Stimulated activated memory B cell treated with anti-CD40 and anti-IgM and Interleukin-4, amounts not matched to agents 10 μg/mL and 1 μg/mL and 100 μg/mL, for 72 hours (primary cell): Measurements from ENCODE around the gene DYNC2H1.
A peak's percentile ranks its signal among the peaks of the same experiment; 100 is the strongest.

Experiments
- ATAC-seq: fragments of 150-1000 bp; cut with Tn5 transposase; 2 replicates; pipeline ENCODE4 v1.10.0; 2021
- H3K27ac Mint-ChIP-seq: one replicate; pipeline ENCODE4 v1.8.0; 2022; ENCODE audit warnings: mild to moderate bottlenecking, mixed read lengths
- H3K27me3 Mint-ChIP-seq: one replicate; pipeline ENCODE4 v1.8.0; 2022; ENCODE audit warnings: mixed read lengths
- H3K36me3 Mint-ChIP-seq: one replicate; pipeline ENCODE4 v1.8.0; 2022; ENCODE audit warnings: mixed read lengths
- H3K4me1 Mint-ChIP-seq: one replicate; pipeline ENCODE4 v1.8.0; 2022; ENCODE audit warnings: mixed read lengths
- H3K4me3 Mint-ChIP-seq: one replicate; pipeline ENCODE4 v1.8.0; 2022; ENCODE audit warnings: mild to moderate bottlenecking, moderate library complexity, mixed read lengths
- H3K9me3 Mint-ChIP-seq: one replicate; pipeline ENCODE4 v1.8.0; 2022; ENCODE audit warnings: mixed read lengths

Gene DYNC2H1

DNA sequence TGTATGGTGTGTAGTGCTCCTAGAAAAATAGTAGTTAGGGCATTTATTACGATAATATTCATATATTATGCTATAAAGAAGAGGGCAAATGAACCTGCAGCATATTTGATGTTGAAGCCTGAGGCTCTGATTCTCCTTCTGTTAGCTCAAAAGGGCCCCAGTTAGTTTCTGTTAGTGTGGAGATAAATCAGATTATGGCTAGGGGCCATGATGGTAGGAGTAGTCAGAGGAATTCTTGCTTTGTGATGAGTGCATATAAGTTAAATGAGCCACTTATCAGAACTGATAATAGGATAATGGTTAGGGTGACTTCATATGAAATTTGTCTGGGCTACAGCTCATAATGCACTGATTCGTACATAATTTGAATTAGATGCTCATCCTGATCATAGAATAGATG is 298.4 kb downstream of the DYNC2H1 start:
- no peak for ATAC-seq
- H3K9me3 Mint-ChIP-seq: no peaks in the 10 kb centered on the region
- H3K36me3 Mint-ChIP-seq: no peaks in the 10 kb centered on the region
- H3K27ac Mint-ChIP-seq: no peak overlapping the region
- H3K27me3 Mint-ChIP-seq: no peaks in the 10 kb centered on the region
- H3K4me1 Mint-ChIP-seq: no peaks in the 10 kb centered on the region
- H3K4me3 Mint-ChIP-seq: no peak overlapping the region

DNA sequence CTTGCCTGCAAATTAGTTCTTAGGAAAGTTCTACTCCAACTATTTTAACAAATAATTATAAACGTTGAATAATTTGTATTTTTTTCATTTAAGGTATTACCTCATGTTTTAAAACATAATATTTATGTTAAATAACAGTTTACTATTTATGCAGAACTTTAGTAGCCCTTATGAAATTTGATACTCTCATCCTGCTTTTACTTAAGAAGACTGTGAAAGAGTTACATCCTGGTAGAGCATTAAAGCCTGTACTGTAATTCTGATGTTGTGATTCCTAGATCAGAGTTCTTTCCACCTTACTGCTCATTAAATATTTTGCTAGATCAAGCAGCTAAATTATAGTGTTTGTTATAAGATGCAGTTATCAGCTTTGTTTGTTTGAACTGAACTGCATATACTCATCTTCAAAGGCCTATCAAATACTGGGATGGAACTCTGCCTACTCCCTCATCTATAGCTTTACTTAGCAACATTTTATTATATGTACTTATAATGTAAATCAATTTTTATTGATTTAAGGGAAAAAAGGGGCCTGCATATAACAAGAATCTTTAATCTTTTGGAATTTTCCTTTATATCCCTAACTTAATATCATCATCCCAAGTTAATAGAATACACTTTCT is 304.2 kb downstream of the DYNC2H1 start:
- Mint-ChIP-seq H3K9me3 (no peaks in the 10 kb centered on the region), H3K27ac (no peak overlapping the region), H3K4me3 (no peak overlapping the region), H3K4me1 (no peaks in the 10 kb centered on the region), H3K36me3 (no peaks in the 10 kb centered on the region), H3K27me3 (no peaks in the 10 kb centered on the region)
- no peak for ATAC-seq

DNA sequence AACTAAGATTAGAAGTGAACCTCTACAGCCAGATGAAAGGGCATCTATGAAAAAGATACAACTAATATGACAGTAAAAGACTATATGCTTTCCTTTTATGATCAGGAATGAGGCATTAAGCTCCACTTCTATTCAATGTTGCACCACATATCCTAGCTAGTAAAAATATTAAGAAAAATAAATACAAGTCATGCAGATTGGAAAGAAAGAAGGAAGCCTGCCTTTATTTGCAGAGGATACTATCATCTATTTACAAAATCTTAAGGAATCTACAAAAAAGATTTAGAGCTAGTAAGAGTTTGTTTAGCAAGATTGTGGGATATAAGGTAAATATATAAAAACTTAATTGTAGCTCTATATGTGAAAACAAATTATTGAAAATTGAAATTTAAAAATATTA is 308.8 kb downstream of the DYNC2H1 start:
- Mint-ChIP-seq H3K36me3 (no peaks in the 10 kb centered on the region), H3K4me3 (no peak overlapping the region), H3K9me3 (peaks cover 4% of the 10 kb centered on the region), H3K27me3 (no peaks in the 10 kb centered on the region), H3K4me1 (no peaks in the 10 kb centered on the region), H3K27ac (no peak overlapping the region)
- ATAC-seq: no peak

DNA sequence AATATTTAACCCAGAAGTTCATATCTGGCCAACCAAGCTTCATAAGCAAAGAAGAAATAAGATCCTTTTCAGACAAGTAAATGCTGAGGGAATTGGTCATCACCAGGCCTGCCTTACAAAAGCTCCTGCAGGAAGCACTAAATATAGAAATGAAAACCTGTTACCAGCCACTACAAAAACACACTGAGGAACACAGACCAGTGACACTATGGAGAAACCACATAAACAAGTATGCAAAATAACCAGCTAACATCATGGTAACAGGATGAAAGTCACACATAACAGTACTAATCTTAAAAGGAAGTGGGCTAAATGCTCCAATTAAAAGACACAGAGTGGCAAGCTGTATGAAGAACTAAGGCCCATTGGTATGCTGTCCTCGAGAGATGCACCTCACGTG is 311.4 kb downstream of the DYNC2H1 start:
- H3K4me1 Mint-ChIP-seq: no peaks in the 10 kb centered on the region
- no peaks in the 10 kb centered on the region for H3K36me3 Mint-ChIP-seq
- no peaks in the 10 kb centered on the region for H3K27me3 Mint-ChIP-seq
- H3K4me3 Mint-ChIP-seq: no peak overlapping the region
- no peak overlapping the region for H3K27ac Mint-ChIP-seq
- peaks cover 4% of the 10 kb centered on the region for H3K9me3 Mint-ChIP-seq
- ATAC-seq: no peak

DNA sequence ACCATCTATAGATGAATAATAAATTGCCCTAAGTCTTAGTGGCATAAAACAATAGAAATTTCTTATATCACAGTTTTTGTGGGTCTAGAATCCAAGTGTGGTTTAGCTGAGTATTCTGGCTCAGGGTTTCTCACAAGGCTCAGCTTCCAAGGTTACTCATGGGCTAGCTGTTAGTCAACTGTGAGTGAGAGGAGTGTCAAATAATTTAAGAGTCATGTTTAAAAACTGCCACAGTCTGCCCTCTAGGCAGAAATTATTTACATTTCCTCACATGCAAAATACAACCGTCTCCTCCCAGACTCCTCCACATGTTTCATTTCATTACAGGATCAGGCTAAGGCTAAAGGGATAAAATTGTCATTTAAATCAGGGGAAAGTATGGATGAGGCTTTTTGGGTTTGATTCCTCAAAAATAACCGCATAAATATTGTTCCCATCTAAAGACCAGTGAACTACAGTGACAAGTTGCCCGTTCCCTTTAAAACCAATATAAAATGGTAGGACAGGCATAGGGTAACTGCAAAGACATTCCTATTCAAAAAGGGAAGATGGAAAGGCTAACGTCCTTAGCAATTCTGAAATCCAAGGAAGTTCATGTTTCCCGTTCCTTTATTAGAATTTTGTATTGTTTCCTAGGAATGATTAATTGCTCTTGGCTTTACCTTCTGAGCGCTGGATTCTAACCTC is 324.3 kb downstream of the DYNC2H1 start:
- Mint-ChIP-seq H3K27ac (no peak overlapping the region), H3K9me3 (no peaks in the 10 kb centered on the region), H3K36me3 (no peaks in the 10 kb centered on the region), H3K4me1 (no peaks in the 10 kb centered on the region), H3K4me3 (no peak overlapping the region), H3K27me3 (no peaks in the 10 kb centered on the region)
- no peak for ATAC-seq

DNA sequence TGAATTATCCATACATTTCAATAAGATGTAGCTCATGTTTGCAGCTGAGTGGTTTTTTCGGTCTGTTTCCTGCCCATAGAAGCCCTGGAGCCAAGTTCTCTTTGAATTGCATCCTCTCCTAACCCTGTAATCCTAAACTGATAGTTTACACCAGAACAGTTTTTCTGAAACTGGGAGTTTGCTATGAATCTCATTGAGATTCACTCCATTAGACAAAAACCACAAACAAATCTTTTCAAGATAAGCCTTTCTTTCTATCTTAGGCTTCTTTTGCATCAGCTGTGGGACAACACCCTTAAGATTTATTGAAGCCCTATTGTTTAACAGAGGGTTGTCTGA is 324.8 kb downstream of the DYNC2H1 start:
- H3K27me3 Mint-ChIP-seq: no peaks in the 10 kb centered on the region
- H3K4me1 Mint-ChIP-seq: no peaks in the 10 kb centered on the region
- no peak overlapping the region for H3K27ac Mint-ChIP-seq
- ATAC-seq: no peak
- H3K4me3 Mint-ChIP-seq: no peak overlapping the region
- H3K36me3 Mint-ChIP-seq: no peaks in the 10 kb centered on the region
- H3K9me3 Mint-ChIP-seq: no peaks in the 10 kb centered on the region

DNA sequence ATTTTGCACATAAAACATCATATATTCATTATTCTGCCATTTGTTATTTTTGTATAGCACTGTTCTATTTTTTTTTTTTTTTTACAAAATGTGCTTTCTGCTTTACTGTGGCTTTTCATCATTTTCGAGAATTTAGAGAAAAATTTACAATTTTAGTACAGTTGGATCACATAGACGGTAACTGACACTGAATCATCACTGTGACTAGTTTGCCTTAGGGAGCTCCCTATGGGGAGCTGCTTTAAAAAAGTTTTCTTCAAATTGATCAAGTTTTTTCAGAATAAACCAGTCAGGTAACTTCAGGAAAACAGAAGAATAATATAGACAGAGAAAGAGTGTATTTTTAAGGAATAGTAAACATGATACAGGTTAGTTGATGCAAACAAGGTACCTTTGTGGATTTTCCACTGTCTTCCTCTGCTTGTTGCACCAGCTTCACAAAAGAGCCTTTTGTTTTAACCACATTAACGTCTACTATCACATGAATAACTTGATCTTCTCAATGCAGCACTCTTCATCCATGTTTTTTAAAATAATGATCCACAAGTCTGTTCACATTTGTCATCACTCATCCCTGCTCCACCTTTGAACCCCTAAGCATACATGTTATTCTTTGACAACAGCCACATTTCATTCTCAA is 327.0 kb downstream of the DYNC2H1 start:
- Mint-ChIP-seq H3K4me1 (no peaks in the 10 kb centered on the region), H3K9me3 (no peaks in the 10 kb centered on the region), H3K36me3 (no peaks in the 10 kb centered on the region), H3K27me3 (no peaks in the 10 kb centered on the region), H3K4me3 (no peak overlapping the region), H3K27ac (no peak overlapping the region)
- ATAC-seq: no peak

DNA sequence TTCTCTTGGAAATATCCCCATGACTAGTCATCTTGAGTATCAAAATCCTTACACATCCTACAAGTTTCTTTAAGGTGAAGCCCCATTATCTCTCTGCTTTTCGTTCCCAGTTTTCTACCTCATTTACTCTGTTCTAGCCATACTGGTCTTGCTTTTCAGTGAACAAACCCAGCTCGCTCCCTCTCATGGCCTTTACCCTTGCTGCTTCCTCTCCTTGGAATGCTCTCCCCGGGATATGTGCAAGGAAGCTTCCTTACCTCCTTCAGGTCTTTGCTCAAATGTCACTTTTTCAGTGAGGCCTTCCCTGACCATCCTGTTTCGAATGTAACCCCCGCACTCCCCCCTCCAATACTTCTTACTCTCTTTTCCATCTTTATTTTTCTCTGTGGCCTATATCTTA is 331.8 kb downstream of the DYNC2H1 start:
- Mint-ChIP-seq H3K36me3 (no peaks in the 10 kb centered on the region), H3K9me3 (no peaks in the 10 kb centered on the region), H3K4me3 (no peak overlapping the region), H3K27me3 (no peaks in the 10 kb centered on the region), H3K4me1 (no peaks in the 10 kb centered on the region), H3K27ac (no peak overlapping the region)
- ATAC-seq: no peak

DNA sequence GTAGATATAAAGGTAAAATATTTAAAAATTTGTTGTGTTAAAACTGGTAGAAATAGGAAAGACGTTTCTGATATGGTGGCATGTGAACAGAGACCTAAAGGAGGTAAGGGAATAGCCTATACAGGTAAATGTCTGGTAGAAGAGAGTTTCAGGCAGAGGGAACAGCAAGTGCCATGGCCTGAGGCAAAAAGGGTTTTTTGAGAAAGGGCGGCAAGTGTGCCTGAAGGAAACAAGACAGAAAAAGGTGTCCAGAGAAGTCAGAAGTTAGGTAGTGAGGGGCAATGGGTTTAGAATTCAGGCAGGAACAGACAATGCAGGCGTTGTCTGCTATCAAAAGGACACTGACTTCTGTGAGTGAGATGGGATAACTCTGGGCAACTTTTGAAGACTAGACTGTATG is 339.7 kb downstream of the DYNC2H1 start:
- Mint-ChIP-seq H3K27ac (no peak overlapping the region), H3K4me3 (no peak overlapping the region), H3K4me1 (no peaks in the 10 kb centered on the region), H3K9me3 (no peaks in the 10 kb centered on the region), H3K36me3 (no peaks in the 10 kb centered on the region), H3K27me3 (no peaks in the 10 kb centered on the region)
- ATAC-seq: no peak

DNA sequence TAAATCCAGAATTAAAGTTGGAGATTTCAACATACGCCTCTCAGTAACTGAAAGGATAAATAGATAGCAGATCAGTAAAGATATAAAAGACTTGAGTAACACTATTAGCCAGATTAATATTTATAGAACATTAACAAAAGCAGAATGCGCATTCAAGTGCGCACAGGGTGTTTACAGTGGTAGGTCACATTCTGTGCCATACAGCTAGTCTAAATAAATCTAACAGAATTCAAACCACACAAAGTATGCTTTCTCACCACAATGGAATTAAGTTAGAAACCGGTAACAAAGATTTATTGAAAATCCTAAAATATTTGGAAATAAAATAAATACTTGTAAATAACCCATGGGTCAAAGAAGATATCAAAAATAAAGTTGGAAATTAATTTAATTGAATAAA is 341.0 kb downstream of the DYNC2H1 start:
- H3K4me1 Mint-ChIP-seq: no peaks in the 10 kb centered on the region
- ATAC-seq: no peak
- H3K27me3 Mint-ChIP-seq: no peaks in the 10 kb centered on the region
- H3K4me3 Mint-ChIP-seq: no peak overlapping the region
- H3K27ac Mint-ChIP-seq: no peak overlapping the region
- no peaks in the 10 kb centered on the region for H3K9me3 Mint-ChIP-seq
- no peaks in the 10 kb centered on the region for H3K36me3 Mint-ChIP-seq

DNA sequence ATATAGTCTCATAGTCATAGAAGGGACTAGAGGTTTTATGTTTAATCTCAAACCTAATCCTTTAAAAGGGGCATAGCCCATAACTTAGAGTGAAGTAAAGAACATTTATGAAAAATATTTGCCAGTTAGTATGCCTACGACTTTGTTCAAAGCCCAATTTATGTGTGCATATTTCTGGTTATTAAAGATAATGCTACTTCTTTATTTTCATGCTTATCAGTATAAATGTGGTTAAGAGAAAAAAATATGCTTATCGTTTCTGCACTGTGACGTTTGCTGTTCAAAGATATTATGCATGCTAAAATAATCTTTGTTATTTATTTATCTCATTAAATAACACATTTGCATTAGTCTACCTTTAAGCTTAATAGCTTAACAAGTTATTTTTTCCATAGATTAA is 343.9 kb downstream of the DYNC2H1 start:
- H3K4me3 Mint-ChIP-seq: no peak overlapping the region
- no peaks in the 10 kb centered on the region for H3K36me3 Mint-ChIP-seq
- no peak overlapping the region for H3K27ac Mint-ChIP-seq
- no peaks in the 10 kb centered on the region for H3K27me3 Mint-ChIP-seq
- H3K9me3 Mint-ChIP-seq: no peaks in the 10 kb centered on the region
- ATAC-seq: no peak
- H3K4me1 Mint-ChIP-seq: no peaks in the 10 kb centered on the region

DNA sequence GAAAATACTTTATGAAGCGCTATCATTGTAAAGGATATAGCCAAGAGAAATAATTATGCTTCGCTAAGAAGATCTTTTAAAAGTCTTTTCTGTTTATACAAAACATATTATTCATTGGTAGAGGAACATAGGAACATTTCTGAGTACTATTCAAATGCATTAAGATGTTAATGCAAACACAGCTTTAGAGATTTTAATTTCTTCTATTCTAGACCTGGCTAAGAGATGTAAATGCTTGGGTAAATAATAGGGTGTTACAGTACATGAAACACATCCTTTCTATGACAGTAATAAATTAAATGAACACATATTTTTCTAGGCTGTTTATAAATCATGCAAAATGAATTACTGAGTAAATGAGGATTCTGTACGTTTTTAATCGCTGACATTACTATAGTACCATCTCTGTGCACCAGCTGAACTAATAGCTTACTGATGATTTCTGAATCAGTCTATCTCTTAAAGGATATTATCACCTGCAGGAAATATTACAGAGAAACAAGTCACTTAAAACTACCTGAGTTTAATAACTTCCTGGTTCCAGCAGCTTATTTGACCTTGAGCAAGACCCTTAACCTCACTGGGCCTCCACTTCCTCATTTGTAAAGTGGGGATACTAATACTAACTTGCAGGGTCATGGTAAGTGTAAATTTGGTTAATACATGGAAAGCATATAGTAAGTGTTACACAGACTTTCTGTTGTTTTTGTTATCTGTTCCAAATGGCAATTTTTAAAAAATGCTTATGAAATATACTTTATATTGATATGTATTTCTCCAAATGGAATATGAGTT is 344.9 kb downstream of the DYNC2H1 start:
- Mint-ChIP-seq H3K4me3 (no peak overlapping the region), H3K9me3 (no peaks in the 10 kb centered on the region), H3K27me3 (no peaks in the 10 kb centered on the region), H3K36me3 (no peaks in the 10 kb centered on the region), H3K27ac (no peak overlapping the region), H3K4me1 (no peaks in the 10 kb centered on the region)
- ATAC-seq: no peak

DNA sequence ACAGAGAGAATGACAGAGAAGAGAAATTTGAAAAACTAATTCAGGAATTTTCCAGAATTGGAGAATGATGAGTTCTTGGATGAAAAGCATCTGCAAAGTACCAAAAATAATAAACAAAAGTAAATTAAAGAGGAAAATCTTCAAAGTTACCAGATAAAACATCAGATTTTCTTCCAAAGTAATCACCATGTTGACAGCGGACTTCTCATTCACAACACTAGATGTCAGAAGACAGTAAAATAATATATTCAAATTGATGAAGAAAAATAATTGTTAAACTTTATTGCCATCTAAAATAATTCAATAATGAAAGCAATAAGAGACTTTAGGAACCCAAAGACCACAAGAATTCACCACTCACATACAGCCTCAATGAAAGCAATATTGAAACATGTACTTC is 355.2 kb downstream of the DYNC2H1 start:
- H3K4me1 Mint-ChIP-seq: no peaks in the 10 kb centered on the region
- H3K27me3 Mint-ChIP-seq: no peaks in the 10 kb centered on the region
- no peaks in the 10 kb centered on the region for H3K9me3 Mint-ChIP-seq
- ATAC-seq: no peak
- no peak overlapping the region for H3K27ac Mint-ChIP-seq
- no peak overlapping the region for H3K4me3 Mint-ChIP-seq
- H3K36me3 Mint-ChIP-seq: no peaks in the 10 kb centered on the region

DNA sequence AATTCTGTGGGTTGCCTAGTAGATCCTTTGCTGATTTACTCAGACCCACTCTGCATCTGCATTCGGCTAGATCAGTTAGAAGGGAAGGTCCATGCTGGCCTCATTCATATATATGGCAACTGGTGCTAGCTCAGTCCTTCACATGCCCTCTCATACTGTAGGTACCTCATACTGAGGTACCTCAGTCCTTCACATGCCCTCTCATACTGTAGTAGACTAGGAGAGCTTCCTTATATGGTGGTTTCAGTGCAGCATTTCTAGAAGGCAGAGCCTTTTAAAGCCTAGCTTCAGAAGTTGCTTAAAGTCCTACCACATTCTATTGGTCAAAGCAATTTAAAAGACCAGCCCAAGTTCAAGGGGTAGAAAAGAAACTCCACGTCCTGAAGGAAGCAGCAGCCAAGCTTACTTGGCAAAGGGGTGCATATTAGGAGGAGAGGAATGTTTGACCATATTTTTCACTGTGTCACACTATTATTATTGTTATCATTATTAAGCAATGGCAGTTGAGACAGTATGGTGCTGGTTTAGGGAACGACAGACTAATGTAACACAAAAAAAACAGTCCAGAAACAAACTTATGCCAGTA is 356.4 kb downstream of the DYNC2H1 start:
- Mint-ChIP-seq H3K9me3 (no peaks in the 10 kb centered on the region), H3K27ac (no peak overlapping the region), H3K4me1 (no peaks in the 10 kb centered on the region), H3K36me3 (no peaks in the 10 kb centered on the region), H3K27me3 (no peaks in the 10 kb centered on the region), H3K4me3 (no peak overlapping the region)
- peak; percentile 47 for ATAC-seq

DNA sequence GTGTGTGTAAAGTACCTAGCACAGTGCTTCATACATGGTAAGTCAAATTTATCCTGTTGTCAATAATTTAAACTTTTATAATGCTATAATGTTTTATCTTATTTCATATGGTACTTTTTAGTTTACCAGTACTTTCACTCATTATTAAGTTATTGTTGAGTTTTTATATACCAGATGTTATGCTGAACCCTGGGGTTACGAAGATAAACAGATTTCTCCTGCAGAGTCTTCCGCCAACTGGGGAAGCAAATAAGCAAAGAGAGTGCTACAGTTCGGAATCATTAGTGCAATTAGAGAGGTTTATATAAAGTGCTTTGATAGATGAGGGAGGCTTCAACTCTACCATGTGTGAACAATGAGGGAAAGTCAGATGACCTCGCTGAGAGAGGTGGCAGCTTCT is 362.3 kb downstream of the DYNC2H1 start:
- Mint-ChIP-seq H3K9me3 (no peaks in the 10 kb centered on the region), H3K27ac (no peak overlapping the region), H3K27me3 (no peaks in the 10 kb centered on the region), H3K36me3 (no peaks in the 10 kb centered on the region), H3K4me3 (no peak overlapping the region), H3K4me1 (no peaks in the 10 kb centered on the region)
- no peak for ATAC-seq
